Large intestine (tissue), 3 donors: ENCODE measurements around the gene CXCR4. TPM values are rescaled to one million over a fixed set of nuclear protein-coding genes. Genes with fewer than 3 reads are reported as not detected.
"Not testable (repeated sequence)": the region's sequence is repeated elsewhere in the genome, so short reads cannot be mapped to it uniquely, and the experiment has no call there.

ENCODE experiments used
- DNase-seq, 2 donors: peaks; one replicate each; pipeline versions ENCODE4 v3.0.0 to v3.0.0-alpha.2; 2013
- H3K27ac ChIP-seq: one replicate; pipeline ENCODE4 v1.5.1; 2013; ENCODE audit warnings: low read length
- H3K27me3 ChIP-seq: 2 replicates; pipeline ENCODE4 v1.6.1; 2013; ENCODE audit warnings: low read length; ENCODE audit not compliant: control insufficient read depth, insufficient read depth
- H3K36me3 ChIP-seq: 2 replicates; pipeline ENCODE4 v1.6.1; 2013; ENCODE audit warnings: low read length; ENCODE audit not compliant: control insufficient read depth, insufficient read depth
- H3K4me1 ChIP-seq: one replicate; pipeline ENCODE4 v1.6.1; 2013; ENCODE audit warnings: low read length; ENCODE audit not compliant: control insufficient read depth, insufficient read depth
- H3K4me3 ChIP-seq: one replicate; pipeline ENCODE4 v1.5.1; 2013; ENCODE audit warnings: low read length
- H3K9me3 ChIP-seq: one replicate; pipeline ENCODE4 v1.6.1; 2013; ENCODE audit warnings: mild to moderate bottlenecking, low read depth, low read length, moderate library complexity; ENCODE audit not compliant: control insufficient read depth
- WGBS: methylation state at CpG from one replicate; pipeline ENCODE4 v1.1.5; 2013; ENCODE audit warnings: low lambda C conversion rate; ENCODE audit not compliant: insufficient coverage; 5-methylcytosine and 5-hydroxymethylcytosine counted together
- polyA plus RNA-seq: library from polyadenylated mRNA; unstranded; fragments of 120-200 nt; gene quantifications from one replicate; pipeline ENCODE4 v1.2.1, GENCODE V29; 2013

Gene CXCR4
- polyA plus RNA-seq, 1 donor: 17.8 TPM

DNA sequence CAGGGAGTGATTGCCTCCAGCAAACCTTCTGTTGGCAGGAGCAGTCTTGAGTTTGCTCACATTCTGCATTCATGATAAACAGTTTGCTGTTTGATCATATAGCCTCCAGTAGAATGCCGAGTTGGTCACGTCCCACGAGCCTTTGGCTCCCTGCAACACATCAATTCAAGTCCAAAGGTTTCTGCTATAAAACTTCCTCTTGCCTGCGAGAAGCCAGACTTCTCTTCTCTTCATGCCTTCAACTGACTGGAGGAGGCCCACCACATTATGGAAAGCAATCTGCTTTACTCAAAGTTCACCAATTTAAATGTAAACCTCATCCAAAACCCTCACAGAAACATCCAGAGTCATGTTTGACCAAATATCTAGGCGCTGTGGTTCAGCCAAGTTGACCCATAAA is 40.8 kb downstream of the CXCR4 start:
- WGBS: no CpG with 5 or more reads among the region's 5 CpGs
- DNase-seq: peak; percentile 51 to 54
- no peaks in the 10 kb centered on the region for H3K36me3 ChIP-seq
- H3K4me3 ChIP-seq: no peak overlapping the region
- no peaks in the 10 kb centered on the region for H3K4me1 ChIP-seq
- H3K9me3 ChIP-seq: no peaks in the 10 kb centered on the region
- H3K27ac ChIP-seq: no peak overlapping the region
- H3K27me3 ChIP-seq: no peaks in the 10 kb centered on the region

DNA sequence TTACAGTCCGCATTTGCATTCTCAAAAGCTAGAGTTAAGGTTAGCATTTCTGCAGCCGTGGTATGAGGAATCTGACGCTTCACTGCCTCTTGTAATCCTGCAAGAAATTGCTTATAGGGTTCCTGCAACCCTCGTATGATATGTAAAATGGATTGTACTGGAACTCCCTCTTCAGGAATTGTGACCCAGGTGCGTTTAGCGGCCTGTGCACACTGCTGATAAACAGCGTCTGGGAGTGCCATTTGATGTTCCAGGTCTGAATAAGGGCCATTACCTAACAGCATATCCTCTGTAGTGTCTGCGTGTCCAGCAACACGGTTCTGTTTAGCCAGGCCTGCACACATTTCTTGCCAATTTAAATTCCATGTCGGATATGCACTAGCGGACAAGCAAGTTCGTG is 42.5 kb downstream of the CXCR4 start:
- no peak overlapping the region for H3K27ac ChIP-seq
- no peak for DNase-seq
- H3K4me1 ChIP-seq: no peaks in the 10 kb centered on the region
- no peak overlapping the region for H3K4me3 ChIP-seq
- 100% methylated on average over 1 of the region's 12 CpGs for WGBS
- no peaks in the 10 kb centered on the region for H3K36me3 ChIP-seq
- no peaks in the 10 kb centered on the region for H3K27me3 ChIP-seq
- no peaks in the 10 kb centered on the region for H3K9me3 ChIP-seq

DNA sequence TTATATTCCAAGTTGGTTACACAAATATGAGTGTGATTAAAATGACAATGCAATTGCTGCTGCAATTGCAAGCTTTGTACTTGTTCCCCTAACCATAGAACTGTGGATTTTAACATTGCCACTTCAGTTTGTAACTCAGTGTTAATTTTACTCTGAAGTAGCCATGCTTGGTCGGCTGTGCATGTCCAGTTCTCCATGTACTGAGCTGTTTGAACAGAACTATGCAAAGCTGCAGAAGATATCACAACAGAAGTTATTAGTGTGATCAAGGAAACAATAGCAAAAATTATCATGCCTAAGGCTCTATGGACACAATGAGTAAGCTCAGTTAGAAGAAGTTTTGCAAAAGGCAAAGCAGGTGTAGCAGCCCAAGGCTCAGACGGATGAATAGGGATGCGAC is 45.3 kb downstream of the CXCR4 start:
- Histone ChIP-seq H3K9me3 (no peaks in the 10 kb centered on the region), H3K36me3 (no peaks in the 10 kb centered on the region), H3K27ac (no peak overlapping the region), H3K4me1 (no peaks in the 10 kb centered on the region), H3K4me3 (no peak overlapping the region), H3K27me3 (no peaks in the 10 kb centered on the region)
- 100% methylated on average over 1 of the region's 3 CpGs for WGBS
- no peak for DNase-seq

DNA sequence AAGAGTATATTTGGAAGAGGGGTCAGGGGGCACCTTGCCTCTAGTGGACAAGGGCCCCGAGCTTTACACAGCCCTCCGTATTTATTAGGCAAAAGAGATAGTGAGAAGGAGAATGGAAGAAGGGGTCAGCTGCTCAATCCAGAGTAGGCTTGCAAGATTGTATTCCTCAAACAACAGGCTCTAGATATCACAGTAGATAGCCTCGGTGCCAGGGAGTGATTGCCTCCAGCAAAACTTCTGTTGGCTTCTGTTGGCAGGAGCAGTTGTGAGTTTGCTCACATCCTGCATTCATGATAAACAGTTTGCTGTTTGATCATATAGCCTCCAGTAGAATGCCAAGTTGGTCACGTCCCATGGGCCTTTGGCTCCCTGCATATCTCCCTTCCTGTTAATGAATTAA is 46.1 kb downstream of the CXCR4 start:
- not testable (repeated sequence) for H3K36me3 ChIP-seq, DNase-seq, H3K9me3 ChIP-seq, H3K4me3 ChIP-seq, H3K4me1 ChIP-seq, H3K27me3 ChIP-seq, H3K27ac ChIP-seq
- no CpG with 5 or more reads among the region's 4 CpGs for WGBS

DNA sequence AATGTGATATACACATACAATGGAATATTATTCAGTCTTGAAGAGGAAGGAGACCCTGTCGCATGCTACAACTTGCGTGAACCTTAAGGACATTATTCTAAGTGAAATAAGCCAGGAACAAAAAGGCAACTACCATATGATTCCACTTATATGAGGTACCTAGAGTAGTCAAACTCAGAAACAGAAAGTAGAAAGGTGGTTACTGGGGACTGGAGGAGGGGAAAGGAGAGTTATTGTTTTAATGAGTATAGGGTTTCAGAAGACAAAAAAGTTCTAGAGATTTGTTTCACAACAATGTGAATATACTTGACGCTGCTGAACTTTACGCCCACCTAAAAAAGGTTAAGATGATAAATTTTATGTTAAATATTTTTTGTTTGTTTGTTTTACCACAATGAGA is 47.0 kb downstream of the CXCR4 start:
- H3K4me1 ChIP-seq: peaks cover 5% of the 10 kb centered on the region
- no peak overlapping the region for H3K4me3 ChIP-seq
- no peaks in the 10 kb centered on the region for H3K27me3 ChIP-seq
- no CpG with 5 or more reads among the region's 4 CpGs for WGBS
- no peaks in the 10 kb centered on the region for H3K9me3 ChIP-seq
- H3K27ac ChIP-seq: no peak overlapping the region
- H3K36me3 ChIP-seq: no peaks in the 10 kb centered on the region
- DNase-seq: no peak

DNA sequence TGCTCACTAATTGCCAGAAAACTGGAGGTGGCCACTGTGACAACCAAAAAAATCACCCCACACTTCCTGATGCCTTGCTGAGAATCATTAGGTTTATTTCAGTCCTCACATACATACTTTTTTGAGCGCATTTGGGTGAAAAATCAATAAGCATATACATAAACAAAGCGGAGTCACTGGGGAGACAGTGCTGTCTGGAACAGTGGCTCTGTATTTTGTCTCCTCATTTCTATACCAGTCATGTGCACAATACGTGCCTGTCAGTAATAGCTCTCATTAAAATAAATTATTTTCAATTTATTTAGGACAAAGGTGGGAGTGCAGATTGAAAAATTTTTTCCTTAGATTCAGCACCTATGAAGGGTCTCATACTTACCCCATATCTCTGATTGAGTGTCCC is 48.2 kb downstream of the CXCR4 start:
- H3K9me3 ChIP-seq: no peaks in the 10 kb centered on the region
- H3K4me1 ChIP-seq: peaks cover 15% of the 10 kb centered on the region
- no peak overlapping the region for H3K4me3 ChIP-seq
- no peak for DNase-seq
- H3K27ac ChIP-seq: no peak overlapping the region
- H3K36me3 ChIP-seq: no peaks in the 10 kb centered on the region
- H3K27me3 ChIP-seq: no peaks in the 10 kb centered on the region
- WGBS: no CpG with 5 or more reads among the region's 3 CpGs

DNA sequence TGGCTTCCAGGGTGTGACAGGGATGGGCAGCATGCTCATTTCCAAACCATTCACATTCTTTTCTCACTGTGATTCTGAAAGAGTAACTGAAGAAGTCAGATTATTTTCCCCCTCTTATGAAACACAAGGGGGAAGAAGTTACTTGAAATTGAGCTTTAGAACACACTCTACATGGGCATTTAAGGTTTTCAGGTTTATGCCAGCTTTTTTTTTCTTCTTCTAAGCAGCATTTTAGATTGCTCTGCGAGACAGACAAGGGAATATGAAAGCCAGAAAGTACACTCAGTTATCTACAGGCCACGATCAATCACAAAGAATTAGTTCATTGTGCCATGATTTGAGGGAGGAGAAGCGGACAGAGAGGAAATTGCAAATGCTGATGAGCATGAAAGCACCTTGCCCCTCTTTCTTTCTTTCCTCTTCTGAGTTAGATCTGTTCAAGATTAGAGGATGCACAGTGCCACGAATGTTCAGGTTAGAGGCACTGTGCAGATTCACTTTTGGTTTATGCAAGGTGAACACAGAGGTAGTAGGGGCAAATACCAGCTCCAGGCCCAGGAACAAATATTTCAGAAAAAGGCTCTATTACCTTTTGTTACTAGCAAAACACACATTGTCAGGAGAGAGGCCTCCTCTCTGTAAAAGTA is 49.2 kb downstream of the CXCR4 start:
- Histone ChIP-seq H3K4me1 (peaks cover 19% of the 10 kb centered on the region), H3K9me3 (no peaks in the 10 kb centered on the region)
- WGBS: no CpG with 5 or more reads among the region's 4 CpGs

DNA sequence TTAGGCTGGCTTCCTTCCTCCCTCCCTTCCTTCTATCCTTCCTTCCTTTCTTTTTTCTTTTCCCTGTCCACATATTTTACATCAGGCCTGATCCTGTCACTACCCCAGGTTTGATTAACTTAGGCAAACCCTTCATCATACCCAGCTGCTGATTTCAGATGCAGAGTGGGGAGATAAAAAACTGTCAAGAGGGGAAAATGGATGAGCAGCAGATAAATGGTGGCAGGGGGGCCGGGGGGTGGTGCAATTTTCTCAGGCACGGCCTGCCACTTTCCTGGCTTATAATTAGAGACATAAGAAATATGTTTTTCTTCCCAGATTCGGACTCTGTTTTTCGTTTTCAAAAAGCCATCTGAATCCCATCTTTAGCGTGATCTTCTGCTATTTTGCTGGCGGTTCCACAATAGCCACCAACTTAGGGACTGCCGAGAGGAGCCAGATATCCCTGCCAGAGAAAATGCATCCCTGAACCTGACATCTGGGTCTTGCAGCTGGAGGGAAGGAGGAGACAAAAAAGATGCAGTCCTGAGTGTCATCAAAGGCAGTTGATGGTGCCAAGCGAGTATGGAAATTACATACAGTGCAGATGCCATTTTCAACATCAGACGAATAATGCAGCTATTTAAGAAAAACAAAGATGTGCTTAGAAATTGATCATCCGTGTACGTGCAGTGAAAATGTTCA is 49.9 kb downstream of the CXCR4 start:
- Histone ChIP-seq H3K4me3 (no peak overlapping the region), H3K4me1 (peaks cover 19% of the 10 kb centered on the region), H3K9me3 (no peaks in the 10 kb centered on the region), H3K27ac (no peak overlapping the region), H3K36me3 (no peaks in the 10 kb centered on the region), H3K27me3 (no peaks in the 10 kb centered on the region)
- WGBS: 100% methylated on average over 1 of the region's 11 CpGs
- DNase-seq: no peak

More for the DNA sequence above, 49.2 kb downstream of the CXCR4 start:
- Histone ChIP-seq H3K36me3 (no peaks in the 10 kb centered on the region), H3K27ac (no peak overlapping the region), H3K27me3 (no peaks in the 10 kb centered on the region), H3K4me3 (no peak overlapping the region)
- no peak for DNase-seq

DNA sequence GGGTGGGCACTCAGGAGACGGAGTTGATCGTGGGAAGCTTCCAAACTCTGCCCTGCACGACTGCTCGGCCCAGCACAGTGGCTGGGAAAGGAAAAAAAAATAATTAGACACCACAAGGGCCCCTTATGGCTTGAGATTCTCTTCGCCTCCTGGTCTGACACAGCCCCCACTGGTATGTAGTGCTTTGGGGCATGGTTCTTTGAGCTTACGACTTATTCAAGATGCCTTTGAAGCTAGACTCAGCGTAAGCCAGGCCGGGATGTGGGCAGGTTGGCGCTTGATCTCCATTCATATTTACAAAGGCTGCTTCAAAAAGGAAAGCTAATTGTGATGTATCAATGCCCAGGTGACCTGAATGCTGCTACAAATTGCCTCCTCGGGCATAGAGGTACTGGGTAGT is 50.5 kb downstream of the CXCR4 start:
- WGBS: no CpG with 5 or more reads among the region's 10 CpGs
- H3K36me3 ChIP-seq: no peaks in the 10 kb centered on the region
- no peaks in the 10 kb centered on the region for H3K9me3 ChIP-seq
- H3K4me1 ChIP-seq: peaks cover 19% of the 10 kb centered on the region
- no peaks in the 10 kb centered on the region for H3K27me3 ChIP-seq
- no peak for DNase-seq
- no peak overlapping the region for H3K27ac ChIP-seq
- no peak overlapping the region for H3K4me3 ChIP-seq

DNA sequence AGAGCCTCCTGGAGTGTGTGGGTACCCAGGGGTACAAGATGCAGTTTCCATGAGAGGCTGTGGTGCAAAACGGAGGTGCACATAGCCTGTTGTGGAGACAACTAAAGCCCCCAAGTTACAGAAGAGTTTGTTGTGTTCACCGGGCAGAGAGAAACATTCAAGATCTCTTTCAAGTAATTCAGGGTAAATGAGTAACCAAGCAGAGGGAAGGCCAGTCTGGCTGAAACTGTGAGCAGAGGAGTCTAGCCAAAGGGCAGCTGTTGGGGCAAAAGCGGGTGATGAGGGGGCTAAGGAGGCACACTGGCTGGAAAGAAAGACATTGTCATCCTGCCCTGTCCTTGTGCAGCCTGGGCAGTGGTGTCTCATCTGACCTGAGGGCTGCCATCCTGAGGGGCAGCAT is 52.0 kb downstream of the CXCR4 start:
- Histone ChIP-seq H3K4me3 (no peak overlapping the region), H3K4me1 (peaks cover 19% of the 10 kb centered on the region), H3K27ac (peak overlapping the region; percentile 15), H3K27me3 (no peaks in the 10 kb centered on the region), H3K36me3 (no peaks in the 10 kb centered on the region), H3K9me3 (no peaks in the 10 kb centered on the region)
- WGBS: no CpG with 5 or more reads among the region's 3 CpGs
- peak in 1 of 2 donors; percentile 60 for DNase-seq

DNA sequence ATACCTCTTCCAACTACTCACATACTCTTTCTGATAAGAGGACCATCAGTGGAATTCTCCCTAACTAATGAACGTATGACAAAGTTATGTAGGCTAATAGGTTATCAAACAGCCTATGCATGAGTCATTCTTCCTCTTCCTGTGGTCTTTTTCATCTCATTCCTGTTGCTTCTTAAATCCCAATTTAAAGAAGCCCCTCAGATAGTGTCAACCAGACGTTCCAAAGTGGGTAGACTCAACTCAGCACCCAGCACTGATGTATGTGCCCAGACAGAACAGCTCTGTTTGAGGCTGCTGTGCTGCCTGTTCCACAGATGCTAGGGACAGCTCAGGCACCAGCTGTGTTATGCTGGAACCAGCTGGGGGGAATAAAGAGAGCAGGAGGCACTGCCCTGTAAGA is 52.6 kb downstream of the CXCR4 start:
- Histone ChIP-seq H3K4me1 (peaks cover 19% of the 10 kb centered on the region), H3K27ac (peak overlapping the region; percentile 15), H3K4me3 (no peak overlapping the region), H3K27me3 (no peaks in the 10 kb centered on the region), H3K36me3 (no peaks in the 10 kb centered on the region), H3K9me3 (no peaks in the 10 kb centered on the region)
- peak in 1 of 2 donors; percentile 29 for DNase-seq
- no CpG with 5 or more reads among the region's 2 CpGs for WGBS
